Uterus (tissue), 4 donors: Measurements from ENCODE around the gene GTSE1. TPM values are rescaled to one million over a fixed set of nuclear protein-coding genes. Genes with fewer than 3 reads are reported as not detected.

ENCODE experiments used
- DNase-seq, 2 donors: peaks; one replicate each; pipeline ENCODE4 v3.0.0-alpha.2; 2019 to 2020
- H3K27ac ChIP-seq, 2 donors: fragments of 200-600 bp; sonication (generic); 1 replicate in 1 of 2; 2 replicates in 1 of 2; pipeline ENCODE4 v1.5.1; 2016 to 2018
- H3K27me3 ChIP-seq, 2 donors: fragments of 200-600 bp; sonication (generic); one replicate each; pipeline ENCODE4 v1.5.1; 2018 to 2019; ENCODE audit warnings: control low read depth in 1 of 2
- H3K36me3 ChIP-seq, 2 donors: fragments of 200-600 bp; sonication (generic); one replicate each; pipeline ENCODE4 v1.5.1; 2019; ENCODE audit warnings: control low read depth in 1 of 2
- H3K4me1 ChIP-seq, 2 donors: fragments of 200-600 bp; sonication (generic); one replicate each; pipeline ENCODE4 v1.5.1; 2018 to 2019; ENCODE audit warnings: control low read depth in 1 of 2
- H3K4me3 ChIP-seq, 2 donors: fragments of 200-600 bp; sonication (generic); 1 replicate in 1 of 2; 2 replicates in 1 of 2; pipeline ENCODE4 v1.5.1; 2018 to 2019; ENCODE audit warnings: mild to moderate bottlenecking in 1 of 2
- H3K9me3 ChIP-seq, 2 donors: fragments of 200-600 bp; sonication (generic); one replicate each; pipeline ENCODE4 v1.5.1; 2019; ENCODE audit warnings: control low read depth in 1 of 2
- POLR2A ChIP-seq, 2 donors: fragments of 450-650 bp; IDR thresholded peaks; one replicate each; pipeline ENCODE4 v1.6.1; 2016; ENCODE audit warnings: antibody characterized with exemption in 2 of 2, mild to moderate bottlenecking in 1 of 2, moderate library complexity in 1 of 2
- intact Hi-C: fragments of 100-400 bp; cut with DNase I; formaldehyde crosslinking; loops from one replicate; pipeline ENCODE4 v1.15.1; 2023; ENCODE audit warnings: low total_unique reads
- total RNA-seq, 4 donors: library from RNA; depleted of rRNA in 3 of 4; stranded (reverse); fragments of >200 nt in 3 of 4; gene quantifications; one replicate each; pipeline versions ENCODE4 v1.1.0 to v1.2.4, GENCODE V29; 2014 to 2023
- TF ChIP-seq, protein P1 (sequence below), 4 experiments: fragments of 200-600 bp in 2 of 4; fragments of 450-650 bp in 2 of 4; sonication (generic) in 2 of 4; IDR thresholded peaks; one replicate each; pipeline ENCODE4 v1.5.1; 2016 to 2019; ENCODE audit warnings: antibody characterized with exemption in 4 of 4, mild to moderate bottlenecking in 2 of 4, moderate library complexity in 1 of 4
- donor health status: DM: yes; HTN: yes; CAD: no.

Gene GTSE1
- total RNA-seq, 4 donors from 2014 or later: 0.21 to 6.9 TPM; not detected in 2

DNA sequence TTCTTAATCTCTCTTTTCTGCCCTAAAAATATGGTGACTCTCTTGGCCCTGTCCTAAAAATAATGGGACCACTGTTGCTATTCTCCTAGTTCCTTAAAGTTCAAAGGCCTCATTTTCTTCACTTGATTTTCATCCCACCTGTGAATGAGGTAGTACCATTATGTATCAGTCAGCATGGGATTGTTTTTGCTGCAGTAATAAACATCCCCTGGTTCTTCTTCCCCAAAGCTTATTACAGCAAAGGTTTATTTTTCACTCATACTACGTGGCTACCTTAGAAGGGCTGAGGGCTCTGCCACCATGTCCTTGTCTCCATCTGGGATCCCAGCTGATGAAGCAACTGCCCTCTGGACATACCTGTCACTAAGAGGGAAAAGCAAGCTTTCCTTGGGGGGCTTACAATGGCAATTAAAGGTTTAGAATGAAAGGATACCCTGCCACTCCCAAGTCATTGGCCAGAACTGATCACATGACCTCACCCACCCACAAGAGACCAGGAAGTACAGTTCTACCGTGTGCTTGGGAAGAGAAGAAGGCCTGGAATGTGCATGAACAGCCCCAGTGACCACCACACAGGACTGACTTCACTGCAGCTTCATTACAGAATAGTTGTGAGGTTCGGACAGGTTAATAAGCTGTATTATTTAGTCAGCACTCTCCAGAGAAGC lies 21.1 kb upstream of the GTSE1 start:
- TF ChIP-seq POLR2A (IDR thresholded peaks at IDR 0.05): no peak
- Histone ChIP-seq H3K36me3 (no peaks in the 10 kb centered on the region), H3K4me1 (no peaks in the 10 kb centered on the region), H3K4me3 (no peak overlapping the region), H3K27ac (no peak overlapping the region), H3K9me3 (no peaks in the 10 kb centered on the region), H3K27me3 (no peaks in the 10 kb centered on the region)
- no peak for DNase-seq
- intact Hi-C loops: no loop called here

DNA sequence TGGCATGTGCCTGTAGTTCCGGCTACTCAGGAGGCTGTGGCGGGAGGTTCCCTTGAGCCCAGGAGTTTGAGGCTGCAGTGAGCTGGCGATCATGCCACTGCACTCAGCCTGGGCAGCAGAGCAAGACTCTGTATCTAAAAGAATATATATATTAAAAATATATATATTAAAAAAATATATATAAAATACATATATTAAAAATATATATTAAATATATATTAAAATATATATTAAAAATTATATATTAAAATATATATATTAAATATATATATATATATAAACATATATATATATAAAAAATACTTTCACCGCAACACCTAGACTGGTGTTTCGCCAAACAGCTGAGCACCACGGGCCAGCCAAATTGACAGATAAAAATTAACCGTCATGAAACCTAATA lies 20.1 kb upstream of the GTSE1 start:
- no peak for DNase-seq
- Histone ChIP-seq H3K27me3 (no peaks in the 10 kb centered on the region), H3K4me3 (no peak overlapping the region), H3K9me3 (no peaks in the 10 kb centered on the region), H3K4me1 (no peaks in the 10 kb centered on the region), H3K27ac (no peak overlapping the region), H3K36me3 (no peaks in the 10 kb centered on the region)
- TF ChIP-seq, protein P1, sequence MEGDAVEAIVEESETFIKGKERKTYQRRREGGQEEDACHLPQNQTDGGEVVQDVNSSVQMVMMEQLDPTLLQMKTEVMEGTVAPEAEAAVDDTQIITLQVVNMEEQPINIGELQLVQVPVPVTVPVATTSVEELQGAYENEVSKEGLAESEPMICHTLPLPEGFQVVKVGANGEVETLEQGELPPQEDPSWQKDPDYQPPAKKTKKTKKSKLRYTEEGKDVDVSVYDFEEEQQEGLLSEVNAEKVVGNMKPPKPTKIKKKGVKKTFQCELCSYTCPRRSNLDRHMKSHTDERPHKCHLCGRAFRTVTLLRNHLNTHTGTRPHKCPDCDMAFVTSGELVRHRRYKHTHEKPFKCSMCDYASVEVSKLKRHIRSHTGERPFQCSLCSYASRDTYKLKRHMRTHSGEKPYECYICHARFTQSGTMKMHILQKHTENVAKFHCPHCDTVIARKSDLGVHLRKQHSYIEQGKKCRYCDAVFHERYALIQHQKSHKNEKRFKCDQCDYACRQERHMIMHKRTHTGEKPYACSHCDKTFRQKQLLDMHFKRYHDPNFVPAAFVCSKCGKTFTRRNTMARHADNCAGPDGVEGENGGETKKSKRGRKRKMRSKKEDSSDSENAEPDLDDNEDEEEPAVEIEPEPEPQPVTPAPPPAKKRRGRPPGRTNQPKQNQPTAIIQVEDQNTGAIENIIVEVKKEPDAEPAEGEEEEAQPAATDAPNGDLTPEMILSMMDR (IDR thresholded peaks at IDR 0.05): no peak
- TF ChIP-seq POLR2A (IDR thresholded peaks at IDR 0.05): no peak
- intact Hi-C loops: no loop called here

DNA sequence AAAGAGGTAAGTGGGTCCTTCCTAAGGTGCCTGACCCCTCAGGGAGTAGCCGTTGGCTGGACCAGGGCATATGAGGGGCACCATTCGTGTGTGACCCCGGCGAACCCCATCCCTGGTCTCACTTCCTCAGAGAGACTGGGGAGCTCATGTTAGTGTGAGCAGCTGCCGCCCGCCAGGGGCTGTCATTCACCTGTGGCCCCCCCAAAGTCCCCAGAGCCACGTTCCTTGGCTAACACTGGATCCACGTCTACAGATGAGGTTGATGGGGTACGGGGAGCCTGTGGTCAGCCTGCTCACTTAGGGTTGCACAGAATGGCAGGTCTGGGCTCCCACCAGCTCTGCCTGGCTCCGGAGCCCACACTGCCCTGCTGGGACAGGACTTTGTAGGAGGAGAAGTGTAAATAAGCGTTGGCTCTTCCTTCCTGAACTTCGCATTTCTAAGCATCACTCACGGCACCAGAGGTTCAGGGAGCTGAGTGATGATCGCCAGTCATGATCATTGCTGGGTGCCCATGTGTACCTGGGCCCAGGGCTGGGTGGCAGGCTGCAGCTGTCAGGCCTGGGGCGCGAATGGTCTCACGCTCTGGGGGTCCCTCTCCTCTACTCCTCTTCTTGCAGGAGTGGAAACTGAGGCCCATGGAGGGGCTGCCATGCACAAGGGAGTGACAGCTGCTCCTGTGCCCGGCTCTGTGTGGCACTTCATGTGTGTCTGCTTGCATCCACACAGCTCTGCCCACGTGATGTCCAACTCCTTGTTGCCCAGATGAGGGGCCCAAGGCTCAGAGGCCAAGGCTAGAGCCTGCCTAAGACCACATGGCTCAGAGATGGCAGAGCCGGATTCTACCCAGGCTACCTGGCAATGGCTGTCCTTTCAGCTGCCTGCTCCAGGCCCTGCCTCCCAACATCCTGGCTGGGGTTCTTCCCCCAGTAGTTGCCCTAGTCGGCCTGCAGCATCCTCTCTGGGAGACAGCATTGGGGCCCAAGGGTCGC lies 17.7 kb upstream of the GTSE1 start:
- H3K36me3 ChIP-seq: no peaks in the 10 kb centered on the region
- TF ChIP-seq, protein P1 (IDR thresholded peaks at IDR 0.05): no peak
- no peak for TF ChIP-seq POLR2A (IDR thresholded peaks at IDR 0.05)
- DNase-seq: no peak

DNA sequence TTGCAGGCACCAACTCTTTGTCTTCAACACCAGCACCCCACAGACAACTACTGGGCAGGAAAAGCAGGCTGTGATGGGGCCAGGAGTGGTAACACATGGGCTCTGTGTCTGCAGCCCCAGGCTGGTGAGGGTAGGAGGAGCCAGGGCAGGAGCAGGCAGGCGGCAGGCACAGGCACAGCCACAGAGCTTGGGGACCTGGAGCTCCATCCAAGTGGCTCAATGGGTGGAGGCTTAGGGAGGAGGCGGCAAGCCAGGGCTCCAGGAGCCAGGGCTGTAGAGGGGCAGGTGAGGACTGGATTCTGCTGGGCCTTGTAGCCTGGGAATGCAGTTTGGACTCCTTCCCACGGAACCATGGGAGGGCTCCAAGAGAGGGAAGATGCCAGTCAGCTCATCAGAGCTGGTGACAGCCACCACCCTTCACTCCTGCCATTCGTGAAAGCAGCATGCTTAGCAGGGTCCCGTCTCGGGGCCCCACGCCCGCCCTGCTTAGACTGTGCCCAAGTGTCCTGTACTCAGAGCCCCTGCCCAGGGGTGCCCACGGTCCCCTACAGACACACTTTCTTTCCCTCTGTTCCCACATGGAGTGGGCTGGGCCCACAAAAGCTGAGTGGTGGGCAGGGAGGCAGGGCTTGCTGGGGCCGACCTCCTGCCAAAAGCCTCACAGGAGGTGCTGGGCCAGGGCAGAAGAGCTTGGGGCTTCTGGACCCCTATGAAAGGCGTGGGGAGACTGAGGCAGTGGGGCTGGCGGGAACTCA lies 16.4 kb upstream of the GTSE1 start:
- intact Hi-C loops: no loop called here
- Histone ChIP-seq H3K9me3 (no peaks in the 10 kb centered on the region), H3K4me1 (no peaks in the 10 kb centered on the region), H3K4me3 (no peak overlapping the region), H3K27ac (no peak overlapping the region), H3K27me3 (no peaks in the 10 kb centered on the region), H3K36me3 (no peaks in the 10 kb centered on the region)
- no peak for DNase-seq
- no peak for TF ChIP-seq POLR2A (IDR thresholded peaks at IDR 0.05)
- TF ChIP-seq, protein P1 (IDR thresholded peaks at IDR 0.05): no peak

More for the DNA sequence above, 17.7 kb upstream of the GTSE1 start:
- Histone ChIP-seq H3K4me1 (no peaks in the 10 kb centered on the region), H3K9me3 (no peaks in the 10 kb centered on the region), H3K27ac (no peak overlapping the region), H3K27me3 (no peaks in the 10 kb centered on the region), H3K4me3 (no peak overlapping the region)
- intact Hi-C loops: no loop called here

DNA sequence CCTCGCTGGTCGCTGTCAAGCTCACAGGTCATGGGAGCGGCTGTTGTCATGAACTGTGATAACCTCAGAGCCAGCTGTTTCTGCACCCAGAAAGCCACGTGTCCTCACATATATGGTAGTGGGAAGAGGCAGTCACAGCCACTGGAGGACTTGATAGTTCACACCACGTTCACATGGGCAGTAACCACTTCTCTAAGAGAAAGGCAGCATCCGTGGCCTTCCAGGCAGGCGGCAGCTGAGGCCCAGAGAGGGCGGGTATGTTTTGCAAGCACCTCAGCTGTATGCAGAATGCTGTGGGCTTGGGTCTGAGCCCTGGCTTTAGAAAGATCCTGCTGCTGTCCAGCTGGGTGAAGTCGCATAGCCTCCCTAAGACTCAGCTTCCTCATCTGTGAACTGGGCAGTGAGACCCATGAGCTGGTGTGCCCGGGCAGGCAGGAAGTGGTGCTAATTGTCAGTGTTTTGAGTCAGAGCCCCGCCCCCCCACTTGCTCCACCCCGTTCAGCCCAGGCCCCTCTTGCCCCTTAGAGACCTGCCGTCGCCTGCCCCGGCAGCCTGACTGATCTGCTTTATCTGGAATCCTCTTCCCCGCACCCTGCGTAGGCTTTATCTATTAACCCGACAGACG lies 15.6 kb upstream of the GTSE1 start:
- no peaks in the 10 kb centered on the region for H3K36me3 ChIP-seq
- intact Hi-C loops: no loop called here
- no peaks in the 10 kb centered on the region for H3K27me3 ChIP-seq
- H3K27ac ChIP-seq: no peak overlapping the region
- no peak for TF ChIP-seq POLR2A (IDR thresholded peaks at IDR 0.05)
- TF ChIP-seq, protein P1 (IDR thresholded peaks at IDR 0.05): no peak
- H3K4me3 ChIP-seq: no peak overlapping the region
- no peaks in the 10 kb centered on the region for H3K9me3 ChIP-seq
- no peaks in the 10 kb centered on the region for H3K4me1 ChIP-seq
- no peak for DNase-seq
